Neural cell (in vitro differentiated cells): ENCODE results near the gene CTNNA2. TPM values are rescaled to one million over a fixed set of nuclear protein-coding genes. Genes with fewer than 3 reads are reported as not detected.
A peak's percentile ranks its signal among the peaks of the same experiment; 100 is the strongest.

ENCODE experiments used
- H2AFZ ChIP-seq: fragments of 200-600, 300-800 bp; sonication (generic), shearing (Covaris generic); 2 replicates; pipeline ENCODE4 v1.6.0; 2014; ENCODE audit warnings: low read depth, mild to moderate bottlenecking, antibody characterized with exemption, low read length, moderate library complexity
- H3F3A ChIP-seq: fragments of 200-600 bp; shearing (Covaris generic); 2 replicates; pipeline ENCODE4 v1.6.1; 2016; ENCODE audit warnings: mild to moderate bottlenecking, moderate library complexity, mixed read lengths, antibody characterized with exemption, low read length; ENCODE audit not compliant: insufficient read depth, poor library complexity, severe bottlenecking
- H3K27ac ChIP-seq: fragments of 200-600, 300-800 bp; sonication (generic), shearing (Covaris generic); 2 replicates; pipeline ENCODE4 v1.5.1; 2014; ENCODE audit warnings: mild to moderate bottlenecking, low read length, moderate library complexity
- H3K27me3 ChIP-seq: fragments of 300-800, 200-600 bp; sonication (generic), shearing (Covaris generic); 2 replicates; pipeline ENCODE4 v1.6.0; 2014; ENCODE audit warnings: mild to moderate bottlenecking, low read depth, low read length, moderate library complexity; ENCODE audit not compliant: insufficient read depth
- H3K36me3 ChIP-seq: fragments of 300-800, 200-600 bp; sonication (generic), shearing (Covaris generic); 2 replicates; pipeline ENCODE4 v1.5.1; 2014; ENCODE audit warnings: mild to moderate bottlenecking, antibody characterized with exemption, low read length, moderate library complexity; ENCODE audit not compliant: insufficient read depth
- H3K4me2 ChIP-seq: fragments of 300-800, 200-600 bp; sonication (generic), shearing (Covaris generic); 2 replicates; pipeline ENCODE4 v1.6.0; 2014; ENCODE audit warnings: mild to moderate bottlenecking, low read length
- H3K4me3 ChIP-seq: fragments of 300-800, 200-600 bp; sonication (generic), shearing (Covaris generic); 2 replicates; pipeline ENCODE4 v1.5.1; 2014; ENCODE audit warnings: mild to moderate bottlenecking, low read length, moderate library complexity
- H3K79me2 ChIP-seq: fragments of 200-600 bp; shearing (Covaris generic); replicated peaks from 2 replicates; pipeline ENCODE4 v1.6.0; 2014; ENCODE audit warnings: mild to moderate bottlenecking, low read length, moderate library complexity; ENCODE audit not compliant: insufficient read depth
- H3K9ac ChIP-seq: fragments of 300-800, 200-600 bp; sonication (generic), shearing (Covaris generic); 2 replicates; pipeline ENCODE4 v1.6.1; 2016; ENCODE audit warnings: mild to moderate bottlenecking, low read length, mixed read lengths
- H3K9me2 ChIP-seq: fragments of 200-600 bp; shearing (Covaris generic); 2 replicates; pipeline ENCODE4 v1.6.1; 2016; ENCODE audit warnings: mild to moderate bottlenecking, low read length, mixed read lengths; ENCODE audit not compliant: insufficient read depth
- H3K9me3 ChIP-seq: fragments of 200-600, 300-800 bp; sonication (generic), shearing (Covaris generic); 2 replicates; pipeline ENCODE4 v1.6.1; 2016; ENCODE audit warnings: mild to moderate bottlenecking, mixed run types, low read length, moderate library complexity, mixed read lengths
- H4K20me1 ChIP-seq: fragments of 200-600 bp; shearing (Covaris generic); 2 replicates; pipeline ENCODE4 v1.6.1; 2016; ENCODE audit warnings: mild to moderate bottlenecking, mixed run types; ENCODE audit not compliant: insufficient read depth
- EP300 ChIP-seq: fragments of 450-650 bp; conservative IDR thresholded peaks from 2 replicates; pipeline ENCODE4 v1.6.1; 2014; ENCODE audit warnings: antibody characterized with exemption, mild to moderate bottlenecking, moderate library complexity; ENCODE audit not compliant: poor library complexity, severe bottlenecking
- EZH2 ChIP-seq: fragments of 200-600, 300-800 bp; shearing (Covaris generic), sonication (generic); IDR thresholded peaks from 2 replicates; pipeline ENCODE4 v1.6.1; 2014; ENCODE audit warnings: antibody characterized with exemption, low read length, borderline replicate concordance, mild to moderate bottlenecking; ENCODE audit not compliant: insufficient read depth, poor library complexity, severe bottlenecking
- MXI1 ChIP-seq: fragments of 450-650 bp; conservative IDR thresholded peaks from 2 replicates; pipeline ENCODE4 v1.6.1; 2014; ENCODE audit warnings: antibody characterized with exemption, mild to moderate bottlenecking; ENCODE audit not compliant: poor library complexity, severe bottlenecking
- POLR2AphosphoS5 ChIP-seq: IDR thresholded peaks from 2 replicates; pipeline ENCODE4 v1.6.1; 2012
- RAD21 ChIP-seq: fragments of 450-650 bp; conservative IDR thresholded peaks from 2 replicates; pipeline ENCODE4 v1.6.1; 2014; ENCODE audit warnings: antibody characterized with exemption, mild to moderate bottlenecking, moderate library complexity
- SMC3 ChIP-seq: fragments of 450-650 bp; conservative IDR thresholded peaks from 2 replicates; pipeline ENCODE4 v1.6.1; 2014; ENCODE audit warnings: antibody characterized with exemption, mild to moderate bottlenecking, moderate library complexity; ENCODE audit not compliant: poor library complexity
- TAF1 ChIP-seq: IDR thresholded peaks from 2 replicates; pipeline ENCODE4 v1.6.1; 2012; ENCODE audit warnings: low read depth
- polyA plus RNA-seq: library from polyadenylated mRNA; depleted of rRNA; stranded (reverse); fragments of >200 nt; gene quantifications from 2 replicates; pipeline ENCODE4 v1.2.3, GENCODE V29; 2014
- TF ChIP-seq, protein P1 (sequence below): fragments of 450-650 bp; IDR thresholded peaks from 2 replicates; pipeline ENCODE4 v1.5.1; 2014; ENCODE audit warnings: antibody characterized with exemption, mild to moderate bottlenecking, moderate library complexity; ENCODE audit not compliant: poor library complexity, severe bottlenecking
- TF ChIP-seq, protein P2 (sequence below): IDR thresholded peaks from 2 replicates; pipeline ENCODE4 v1.6.1; 2012; ENCODE audit warnings: borderline replicate concordance

CTNNA2 gene
- polyA plus RNA-seq, 1 donor from 2014 or later: 194 TPM

DNA sequence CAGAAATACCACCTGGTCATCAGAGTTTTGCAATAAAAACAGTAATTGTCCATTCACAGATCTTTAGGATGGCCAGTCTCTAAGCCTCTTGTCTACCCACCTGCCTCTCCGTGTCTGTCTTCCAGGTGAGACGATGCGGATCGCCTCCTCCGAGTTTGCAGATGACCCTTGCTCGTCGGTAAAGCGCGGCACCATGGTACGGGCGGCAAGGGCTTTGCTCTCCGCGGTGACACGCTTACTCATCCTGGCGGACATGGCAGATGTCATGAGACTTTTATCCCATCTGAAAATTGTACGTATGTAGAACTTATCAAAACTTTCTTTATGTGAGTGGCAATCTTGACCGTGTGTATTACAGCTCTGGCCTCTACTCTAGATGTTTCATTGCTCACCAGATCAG, 345.0 kb downstream of the CTNNA2 start:
- no peak for TF ChIP-seq EP300
- TF ChIP-seq SMC3: no peak
- TF ChIP-seq MXI1: no peak
- TF ChIP-seq, protein P1, sequence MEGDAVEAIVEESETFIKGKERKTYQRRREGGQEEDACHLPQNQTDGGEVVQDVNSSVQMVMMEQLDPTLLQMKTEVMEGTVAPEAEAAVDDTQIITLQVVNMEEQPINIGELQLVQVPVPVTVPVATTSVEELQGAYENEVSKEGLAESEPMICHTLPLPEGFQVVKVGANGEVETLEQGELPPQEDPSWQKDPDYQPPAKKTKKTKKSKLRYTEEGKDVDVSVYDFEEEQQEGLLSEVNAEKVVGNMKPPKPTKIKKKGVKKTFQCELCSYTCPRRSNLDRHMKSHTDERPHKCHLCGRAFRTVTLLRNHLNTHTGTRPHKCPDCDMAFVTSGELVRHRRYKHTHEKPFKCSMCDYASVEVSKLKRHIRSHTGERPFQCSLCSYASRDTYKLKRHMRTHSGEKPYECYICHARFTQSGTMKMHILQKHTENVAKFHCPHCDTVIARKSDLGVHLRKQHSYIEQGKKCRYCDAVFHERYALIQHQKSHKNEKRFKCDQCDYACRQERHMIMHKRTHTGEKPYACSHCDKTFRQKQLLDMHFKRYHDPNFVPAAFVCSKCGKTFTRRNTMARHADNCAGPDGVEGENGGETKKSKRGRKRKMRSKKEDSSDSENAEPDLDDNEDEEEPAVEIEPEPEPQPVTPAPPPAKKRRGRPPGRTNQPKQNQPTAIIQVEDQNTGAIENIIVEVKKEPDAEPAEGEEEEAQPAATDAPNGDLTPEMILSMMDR: no peak
- no peak for TF ChIP-seq POLR2AphosphoS5
- no peak for TF ChIP-seq EZH2
- TF ChIP-seq TAF1: no peak
- TF ChIP-seq, protein P2, sequence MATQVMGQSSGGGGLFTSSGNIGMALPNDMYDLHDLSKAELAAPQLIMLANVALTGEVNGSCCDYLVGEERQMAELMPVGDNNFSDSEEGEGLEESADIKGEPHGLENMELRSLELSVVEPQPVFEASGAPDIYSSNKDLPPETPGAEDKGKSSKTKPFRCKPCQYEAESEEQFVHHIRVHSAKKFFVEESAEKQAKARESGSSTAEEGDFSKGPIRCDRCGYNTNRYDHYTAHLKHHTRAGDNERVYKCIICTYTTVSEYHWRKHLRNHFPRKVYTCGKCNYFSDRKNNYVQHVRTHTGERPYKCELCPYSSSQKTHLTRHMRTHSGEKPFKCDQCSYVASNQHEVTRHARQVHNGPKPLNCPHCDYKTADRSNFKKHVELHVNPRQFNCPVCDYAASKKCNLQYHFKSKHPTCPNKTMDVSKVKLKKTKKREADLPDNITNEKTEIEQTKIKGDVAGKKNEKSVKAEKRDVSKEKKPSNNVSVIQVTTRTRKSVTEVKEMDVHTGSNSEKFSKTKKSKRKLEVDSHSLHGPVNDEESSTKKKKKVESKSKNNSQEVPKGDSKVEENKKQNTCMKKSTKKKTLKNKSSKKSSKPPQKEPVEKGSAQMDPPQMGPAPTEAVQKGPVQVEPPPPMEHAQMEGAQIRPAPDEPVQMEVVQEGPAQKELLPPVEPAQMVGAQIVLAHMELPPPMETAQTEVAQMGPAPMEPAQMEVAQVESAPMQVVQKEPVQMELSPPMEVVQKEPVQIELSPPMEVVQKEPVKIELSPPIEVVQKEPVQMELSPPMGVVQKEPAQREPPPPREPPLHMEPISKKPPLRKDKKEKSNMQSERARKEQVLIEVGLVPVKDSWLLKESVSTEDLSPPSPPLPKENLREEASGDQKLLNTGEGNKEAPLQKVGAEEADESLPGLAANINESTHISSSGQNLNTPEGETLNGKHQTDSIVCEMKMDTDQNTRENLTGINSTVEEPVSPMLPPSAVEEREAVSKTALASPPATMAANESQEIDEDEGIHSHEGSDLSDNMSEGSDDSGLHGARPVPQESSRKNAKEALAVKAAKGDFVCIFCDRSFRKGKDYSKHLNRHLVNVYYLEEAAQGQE: no peak
- Histone ChIP-seq H3K9me3 (no peaks in the 10 kb centered on the region), H3K9ac (no peak overlapping the region), H3K79me2 (peaks cover 3% of the 10 kb centered on the region), H3K36me3 (no peaks in the 10 kb centered on the region), H3K27ac (no peak overlapping the region), H3K9me2 (no peaks in the 10 kb centered on the region), H3K27me3 (no peaks in the 10 kb centered on the region), H2AFZ (no peak overlapping the region), H3K4me2 (no peak overlapping the region), H3F3A (no peaks in the 10 kb centered on the region), H3K4me3 (no peak overlapping the region), H4K20me1 (no peaks in the 10 kb centered on the region)

DNA sequence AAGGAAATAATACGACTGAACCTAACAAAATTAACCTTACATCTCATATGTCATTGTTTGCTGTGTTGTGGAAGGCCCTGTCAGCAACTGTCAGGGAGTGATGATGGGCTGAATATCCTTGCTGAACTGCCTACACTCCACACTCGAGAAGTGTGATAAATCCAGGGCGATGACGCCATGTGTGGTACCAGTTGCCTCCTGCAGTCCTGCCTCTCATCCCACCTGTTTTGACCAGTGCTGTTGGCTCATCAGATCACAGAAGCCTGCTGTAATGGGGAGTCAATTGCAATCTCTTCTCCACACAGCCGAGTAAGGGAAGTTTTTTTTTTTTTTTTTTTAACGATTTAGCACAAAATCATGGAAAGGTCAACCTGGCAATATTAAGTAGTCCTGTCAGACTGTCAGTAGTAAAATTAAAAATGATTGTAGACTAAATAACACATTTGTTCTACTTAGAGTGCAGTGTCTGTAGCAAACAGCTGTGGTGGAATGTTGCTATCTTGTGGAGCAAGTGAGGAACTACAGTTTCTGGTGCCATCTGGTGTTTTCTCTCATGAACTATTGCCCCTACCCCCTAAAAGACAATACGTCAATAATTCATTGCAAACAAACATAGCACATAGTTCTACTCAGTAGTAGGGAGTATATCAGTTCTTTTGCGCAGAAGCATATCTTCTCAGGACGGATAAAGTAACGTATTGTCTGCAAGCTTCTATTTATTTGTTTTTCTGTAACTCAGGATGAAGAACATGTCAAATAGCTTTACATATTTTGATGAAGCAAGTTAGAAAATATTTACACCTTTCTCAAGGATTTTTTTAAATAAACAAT, 347.6 kb downstream of the CTNNA2 start:
- H4K20me1 ChIP-seq: no peaks in the 10 kb centered on the region
- TF ChIP-seq TAF1 (no peak), EP300 (peak; percentile 50), MXI1 (no peak), RAD21 (peak; percentile 93), SMC3 (peak; percentile 91), EZH2 (no peak), POLR2AphosphoS5 (no peak)
- TF ChIP-seq, protein P1: peak; percentile 92
- TF ChIP-seq, protein P2: no peak
- no peak overlapping the region for H3K9ac ChIP-seq
- H3F3A ChIP-seq: no peaks in the 10 kb centered on the region
- H3K4me3 ChIP-seq: peak overlapping the region; percentile 14
- H3K27ac ChIP-seq: no peak overlapping the region
- no peaks in the 10 kb centered on the region for H3K27me3 ChIP-seq
- H3K9me2 ChIP-seq: no peaks in the 10 kb centered on the region
- H3K79me2 ChIP-seq: no peaks in the 10 kb centered on the region
- H3K36me3 ChIP-seq: no peaks in the 10 kb centered on the region
- no peaks in the 10 kb centered on the region for H3K9me3 ChIP-seq
- H3K4me2 ChIP-seq: peak overlapping the region; percentile 14
- no peak overlapping the region for H2AFZ ChIP-seq
